B cell (primary cell): ENCODE data around the gene RET.

Source experiments
- CTCF ChIP-seq: fragments of 200-600 bp; IDR thresholded peaks from one replicate; pipeline ENCODE4 v1.8.0; 2022; ENCODE audit warnings: antibody characterized with exemption, mild to moderate bottlenecking
- EZH2 ChIP-seq: IDR thresholded peaks from 2 replicates; pipeline ENCODE4 v1.6.1; 2012; ENCODE audit warnings: borderline replicate concordance, low read depth, mild to moderate bottlenecking, moderate library complexity, low read length; ENCODE audit not compliant: insufficient read depth, poor library complexity, severe bottlenecking

- TF ChIP-seq CTCF (no peak), EZH2 (no peak)
Observed at GRCh38 chr10:43136995-43137716, 60.3 kb downstream of the RET start.
